ENCODE data around the gene FCMR.

The FCMR gene

GRCh38 chr1:206912445-206913095 is 9.2 kb downstream of the FCMR start:
- peak; percentile 60 for DNase-seq (ENCODE audit: insufficient read length, low spot score)
- no peak for FAIRE-seq
- peak; percentile 95 for TF ChIP-seq CTCF (IDR thresholded peaks at IDR 0.05; ENCODE audit: insufficient read depth, missing control alignments)

GRCh38 chr1:206911064-206911663 is 10.6 kb downstream of the FCMR start:
- DNase-seq (ENCODE audit: insufficient read length, low spot score): no peak
- FAIRE-seq: no peak
- TF ChIP-seq CTCF (IDR thresholded peaks at IDR 0.05; ENCODE audit: insufficient read depth, missing control alignments): peak; percentile 66

- TF ChIP-seq CTCF (IDR thresholded peaks at IDR 0.05; ENCODE audit: insufficient read depth, missing control alignments): no peak
- no peak for FAIRE-seq
Measured at GRCh38 chr1:206909883-206910318, 11.8 kb downstream of the FCMR start.

GRCh38 chr1:206909161-206909882 is 12.4 kb downstream of the FCMR start:
- FAIRE-seq (no peak), DNase-seq (ENCODE audit: insufficient read length, low spot score) (no peak)
- no peak for TF ChIP-seq CTCF (IDR thresholded peaks at IDR 0.05; ENCODE audit: insufficient read depth, missing control alignments)

More at GRCh38 chr1:206909883-206910318, 11.8 kb downstream of the FCMR start:
- no peak for DNase-seq (ENCODE audit: insufficient read length, low spot score)

- DNase-seq (ENCODE audit: insufficient read length, low spot score) (no peak), FAIRE-seq (no peak)
- TF ChIP-seq CTCF (IDR thresholded peaks at IDR 0.05; ENCODE audit: insufficient read depth, missing control alignments): no peak
Measured at GRCh38 chr1:206908038-206908437, 13.7 kb downstream of the FCMR start.

GRCh38 chr1:206907304-206907991 is 14.3 kb downstream of the FCMR start:
- TF ChIP-seq CTCF (IDR thresholded peaks at IDR 0.05; ENCODE audit: insufficient read depth, missing control alignments): peak; percentile 35
- DNase-seq (ENCODE audit: insufficient read length, low spot score): no peak
- FAIRE-seq: no peak
